K562 (cell line): Measurements from ENCODE around the gene CEBPZ. TPM values are rescaled to one million over a fixed set of nuclear protein-coding genes. Genes with fewer than 3 reads are reported as not detected.
A peak's percentile ranks its signal among the peaks of the same experiment; 100 is the strongest.

ENCODE experiments used
- CEBPG ChIP-seq, 3 experiments: fragments of 200-800 bp in 1 of 3; sonication (Bioruptor generic) in 1 of 3; sonication (generic) in 1 of 3; formaldehyde crosslinking in 1 of 3; IDR thresholded peaks in 2 of 3; conservative IDR thresholded peaks in 1 of 3; 2 replicates each; pipeline versions ENCODE4 v1.6.1 to v1.8.0; 2016 to 2022; ENCODE audit warnings: missing compliant biosample characterization in 2 of 3, missing genetic modification characterization in 2 of 3, mild to moderate bottlenecking in 1 of 3, missing genetic modification reagents in 1 of 3
- POLR2H ChIP-seq: IDR thresholded peaks from 2 replicates; pipeline ENCODE4 v1.6.1; 2016; ENCODE audit warnings: missing genetic modification characterization, low read depth, mild to moderate bottlenecking, control low read depth, missing compliant biosample characterization, moderate library complexity
- SPI1 ChIP-seq: IDR thresholded peaks from 2 replicates; pipeline ENCODE4 v1.6.1; 2011; ENCODE audit warnings: low read depth, low read length, control low read depth, borderline replicate concordance
- ZNF121 ChIP-seq: sonication (generic); formaldehyde crosslinking; conservative IDR thresholded peaks from 2 replicates; pipeline ENCODE4 v1.8.0; 2022; ENCODE audit warnings: missing genetic modification reagents
- ZNF75A ChIP-seq: fragments of 450-650 bp; formaldehyde crosslinking; IDR thresholded peaks from 2 replicates; pipeline ENCODE4 v1.4.0; 2020; ENCODE audit warnings: mild to moderate bottlenecking
- polyA plus RNA-seq, 8 experiments: library from polyadenylated mRNA; depleted of rRNA in 4 of 8; stranded (reverse) in 5 of 8; unstranded in 3 of 8; fragments of >200 nt; fragmentation: Nextera tagmentation in 2 of 8; fragmentation: Illumina TruSeq in 1 of 8; extraction: Ambion mirVana in 2 of 8; extraction: Trizol in 1 of 8; gene quantifications; 2 replicates each; pipeline versions ENCODE4 v1.2.1 to v1.2.3, GENCODE V29; 2011 to 2014; ENCODE audit warnings: inconsistent platforms in 1 of 8, missing spikeins in 1 of 8
- total RNA-seq, 7 experiments: library from RNA; depleted of rRNA in 6 of 7; stranded (reverse); fragments of >200 nt in 6 of 7; fragmentation: Illumina TruSeq in 2 of 7; extraction: Trizol in 2 of 7; gene quantifications; 2 replicates each; pipeline versions ENCODE4 v1.2.1 to v1.2.3, GENCODE V29; 2011 to 2021; ENCODE audit warnings: low replicate concordance in 1 of 7
- TF ChIP-seq, protein P1 (sequence below), 2 experiments: fragments of 450-650 bp; formaldehyde crosslinking in 1 of 2; IDR thresholded peaks; 2 replicates each; pipeline versions ENCODE4 v1.4.0 to v1.6.1; 2014 to 2020; ENCODE audit warnings: mild to moderate bottlenecking in 2 of 2, borderline replicate concordance in 1 of 2, low read depth in 1 of 2
- TF ChIP-seq, protein P2 (sequence below): fragments of 450-650 bp; IDR thresholded peaks from 2 replicates; pipeline ENCODE4 v1.6.1; 2017; ENCODE audit warnings: mild to moderate bottlenecking, moderate library complexity
- TF ChIP-seq, protein P3 (sequence below): fragments of 200-800 bp; sonication (Bioruptor generic); IDR thresholded peaks from 2 replicates; pipeline ENCODE4 v1.6.1; 2016; ENCODE audit warnings: missing genetic modification characterization, missing compliant biosample characterization
- TF ChIP-seq, protein P4 (sequence below): sonication (generic); formaldehyde crosslinking; IDR thresholded peaks from 2 replicates; pipeline ENCODE4 v1.5.0; 2020; ENCODE audit warnings: missing genetic modification reagents

Gene CEBPZ
- total and polyA plus RNA-seq, 9 of the 15 experiments (the other 6 are each of a cell fraction or from before 2014, with no cell fraction given) = 49.7 to 160 (median 82.8) TPM

- TF ChIP-seq, protein P1, sequence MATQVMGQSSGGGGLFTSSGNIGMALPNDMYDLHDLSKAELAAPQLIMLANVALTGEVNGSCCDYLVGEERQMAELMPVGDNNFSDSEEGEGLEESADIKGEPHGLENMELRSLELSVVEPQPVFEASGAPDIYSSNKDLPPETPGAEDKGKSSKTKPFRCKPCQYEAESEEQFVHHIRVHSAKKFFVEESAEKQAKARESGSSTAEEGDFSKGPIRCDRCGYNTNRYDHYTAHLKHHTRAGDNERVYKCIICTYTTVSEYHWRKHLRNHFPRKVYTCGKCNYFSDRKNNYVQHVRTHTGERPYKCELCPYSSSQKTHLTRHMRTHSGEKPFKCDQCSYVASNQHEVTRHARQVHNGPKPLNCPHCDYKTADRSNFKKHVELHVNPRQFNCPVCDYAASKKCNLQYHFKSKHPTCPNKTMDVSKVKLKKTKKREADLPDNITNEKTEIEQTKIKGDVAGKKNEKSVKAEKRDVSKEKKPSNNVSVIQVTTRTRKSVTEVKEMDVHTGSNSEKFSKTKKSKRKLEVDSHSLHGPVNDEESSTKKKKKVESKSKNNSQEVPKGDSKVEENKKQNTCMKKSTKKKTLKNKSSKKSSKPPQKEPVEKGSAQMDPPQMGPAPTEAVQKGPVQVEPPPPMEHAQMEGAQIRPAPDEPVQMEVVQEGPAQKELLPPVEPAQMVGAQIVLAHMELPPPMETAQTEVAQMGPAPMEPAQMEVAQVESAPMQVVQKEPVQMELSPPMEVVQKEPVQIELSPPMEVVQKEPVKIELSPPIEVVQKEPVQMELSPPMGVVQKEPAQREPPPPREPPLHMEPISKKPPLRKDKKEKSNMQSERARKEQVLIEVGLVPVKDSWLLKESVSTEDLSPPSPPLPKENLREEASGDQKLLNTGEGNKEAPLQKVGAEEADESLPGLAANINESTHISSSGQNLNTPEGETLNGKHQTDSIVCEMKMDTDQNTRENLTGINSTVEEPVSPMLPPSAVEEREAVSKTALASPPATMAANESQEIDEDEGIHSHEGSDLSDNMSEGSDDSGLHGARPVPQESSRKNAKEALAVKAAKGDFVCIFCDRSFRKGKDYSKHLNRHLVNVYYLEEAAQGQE (IDR thresholded peaks at IDR 0.05; ENCODE audit: borderline replicate concordance) = peak; percentile 39; the same call in 1 of the 2 replicates
- TF ChIP-seq, protein P1 (CRISPR knock-in tag; IDR thresholded peaks at IDR 0.05; ENCODE audit: low read depth) = no peak
- no peak for TF ChIP-seq SPI1
- TF ChIP-seq ZNF75A (CRISPR knock-in tag) = no peak
- TF ChIP-seq, protein P2, sequence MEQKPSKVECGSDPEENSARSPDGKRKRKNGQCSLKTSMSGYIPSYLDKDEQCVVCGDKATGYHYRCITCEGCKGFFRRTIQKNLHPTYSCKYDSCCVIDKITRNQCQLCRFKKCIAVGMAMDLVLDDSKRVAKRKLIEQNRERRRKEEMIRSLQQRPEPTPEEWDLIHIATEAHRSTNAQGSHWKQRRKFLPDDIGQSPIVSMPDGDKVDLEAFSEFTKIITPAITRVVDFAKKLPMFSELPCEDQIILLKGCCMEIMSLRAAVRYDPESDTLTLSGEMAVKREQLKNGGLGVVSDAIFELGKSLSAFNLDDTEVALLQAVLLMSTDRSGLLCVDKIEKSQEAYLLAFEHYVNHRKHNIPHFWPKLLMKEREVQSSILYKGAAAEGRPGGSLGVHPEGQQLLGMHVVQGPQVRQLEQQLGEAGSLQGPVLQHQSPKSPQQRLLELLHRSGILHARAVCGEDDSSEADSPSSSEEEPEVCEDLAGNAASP = 0 out of 2 replicates have a peak, but pooled peaks have one; percentile 6
- TF ChIP-seq, protein P3, sequence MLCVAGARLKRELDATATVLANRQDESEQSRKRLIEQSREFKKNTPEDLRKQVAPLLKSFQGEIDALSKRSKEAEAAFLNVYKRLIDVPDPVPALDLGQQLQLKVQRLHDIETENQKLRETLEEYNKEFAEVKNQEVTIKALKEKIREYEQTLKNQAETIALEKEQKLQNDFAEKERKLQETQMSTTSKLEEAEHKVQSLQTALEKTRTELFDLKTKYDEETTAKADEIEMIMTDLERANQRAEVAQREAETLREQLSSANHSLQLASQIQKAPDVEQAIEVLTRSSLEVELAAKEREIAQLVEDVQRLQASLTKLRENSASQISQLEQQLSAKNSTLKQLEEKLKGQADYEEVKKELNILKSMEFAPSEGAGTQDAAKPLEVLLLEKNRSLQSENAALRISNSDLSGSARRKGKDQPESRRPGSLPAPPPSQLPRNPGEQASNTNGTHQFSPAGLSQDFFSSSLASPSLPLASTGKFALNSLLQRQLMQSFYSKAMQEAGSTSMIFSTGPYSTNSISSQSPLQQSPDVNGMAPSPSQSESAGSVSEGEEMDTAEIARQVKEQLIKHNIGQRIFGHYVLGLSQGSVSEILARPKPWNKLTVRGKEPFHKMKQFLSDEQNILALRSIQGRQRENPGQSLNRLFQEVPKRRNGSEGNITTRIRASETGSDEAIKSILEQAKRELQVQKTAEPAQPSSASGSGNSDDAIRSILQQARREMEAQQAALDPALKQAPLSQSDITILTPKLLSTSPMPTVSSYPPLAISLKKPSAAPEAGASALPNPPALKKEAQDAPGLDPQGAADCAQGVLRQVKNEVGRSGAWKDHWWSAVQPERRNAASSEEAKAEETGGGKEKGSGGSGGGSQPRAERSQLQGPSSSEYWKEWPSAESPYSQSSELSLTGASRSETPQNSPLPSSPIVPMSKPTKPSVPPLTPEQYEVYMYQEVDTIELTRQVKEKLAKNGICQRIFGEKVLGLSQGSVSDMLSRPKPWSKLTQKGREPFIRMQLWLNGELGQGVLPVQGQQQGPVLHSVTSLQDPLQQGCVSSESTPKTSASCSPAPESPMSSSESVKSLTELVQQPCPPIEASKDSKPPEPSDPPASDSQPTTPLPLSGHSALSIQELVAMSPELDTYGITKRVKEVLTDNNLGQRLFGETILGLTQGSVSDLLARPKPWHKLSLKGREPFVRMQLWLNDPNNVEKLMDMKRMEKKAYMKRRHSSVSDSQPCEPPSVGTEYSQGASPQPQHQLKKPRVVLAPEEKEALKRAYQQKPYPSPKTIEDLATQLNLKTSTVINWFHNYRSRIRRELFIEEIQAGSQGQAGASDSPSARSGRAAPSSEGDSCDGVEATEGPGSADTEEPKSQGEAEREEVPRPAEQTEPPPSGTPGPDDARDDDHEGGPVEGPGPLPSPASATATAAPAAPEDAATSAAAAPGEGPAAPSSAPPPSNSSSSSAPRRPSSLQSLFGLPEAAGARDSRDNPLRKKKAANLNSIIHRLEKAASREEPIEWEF (CRISPR knock-in tag) = no peak
- TF ChIP-seq, protein P4, sequence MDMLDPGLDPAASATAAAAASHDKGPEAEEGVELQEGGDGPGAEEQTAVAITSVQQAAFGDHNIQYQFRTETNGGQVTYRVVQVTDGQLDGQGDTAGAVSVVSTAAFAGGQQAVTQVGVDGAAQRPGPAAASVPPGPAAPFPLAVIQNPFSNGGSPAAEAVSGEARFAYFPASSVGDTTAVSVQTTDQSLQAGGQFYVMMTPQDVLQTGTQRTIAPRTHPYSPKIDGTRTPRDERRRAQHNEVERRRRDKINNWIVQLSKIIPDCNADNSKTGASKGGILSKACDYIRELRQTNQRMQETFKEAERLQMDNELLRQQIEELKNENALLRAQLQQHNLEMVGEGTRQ (CRISPR knock-in tag) = no peak
- 0 out of 2 replicates have a peak, but pooled peaks have one; percentile 8 for TF ChIP-seq ZNF121 (CRISPR knock-in tag)
- TF ChIP-seq POLR2H = 0 out of 2 replicates have a peak, but pooled peaks have one; percentile 24
- no peak for TF ChIP-seq CEBPG (CRISPR knock-in tag; IDR thresholded peaks at IDR 0.05)
- TF ChIP-seq CEBPG (tag; conservative IDR thresholded peaks at IDR 0.05 in 1 of 2, IDR thresholded peaks at IDR 0.05 in 1 of 2) = peak; percentile 9 to 84; a peak in 3 of 4 replicates
Measured at GRCh38 chr2:37168217-37168981, 63.0 kb downstream of the CEBPZ start (continued).
